ENCODE measurements around the gene BRCA1.

BRCA1 gene

DNA sequence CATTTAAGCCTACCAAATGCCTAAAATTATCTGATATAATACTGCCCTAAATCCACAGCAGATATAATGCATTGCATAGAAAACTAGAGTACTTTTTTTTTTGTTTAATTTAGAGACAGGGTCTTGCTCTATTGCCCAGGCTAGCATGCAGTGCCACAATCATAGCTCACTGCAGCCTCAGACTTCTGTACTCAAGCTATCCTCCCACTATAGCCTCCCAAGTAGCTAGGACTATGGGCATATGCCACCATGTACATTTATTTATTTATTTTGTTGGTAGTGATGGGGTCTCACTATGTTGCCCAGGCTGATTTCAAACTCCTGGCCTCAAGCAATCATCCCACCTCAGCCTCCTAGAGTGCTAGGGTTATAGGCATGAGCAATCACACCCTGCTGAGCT lies 20.0 kb downstream of the BRCA1 start:
- TF ChIP-seq, protein P1, sequence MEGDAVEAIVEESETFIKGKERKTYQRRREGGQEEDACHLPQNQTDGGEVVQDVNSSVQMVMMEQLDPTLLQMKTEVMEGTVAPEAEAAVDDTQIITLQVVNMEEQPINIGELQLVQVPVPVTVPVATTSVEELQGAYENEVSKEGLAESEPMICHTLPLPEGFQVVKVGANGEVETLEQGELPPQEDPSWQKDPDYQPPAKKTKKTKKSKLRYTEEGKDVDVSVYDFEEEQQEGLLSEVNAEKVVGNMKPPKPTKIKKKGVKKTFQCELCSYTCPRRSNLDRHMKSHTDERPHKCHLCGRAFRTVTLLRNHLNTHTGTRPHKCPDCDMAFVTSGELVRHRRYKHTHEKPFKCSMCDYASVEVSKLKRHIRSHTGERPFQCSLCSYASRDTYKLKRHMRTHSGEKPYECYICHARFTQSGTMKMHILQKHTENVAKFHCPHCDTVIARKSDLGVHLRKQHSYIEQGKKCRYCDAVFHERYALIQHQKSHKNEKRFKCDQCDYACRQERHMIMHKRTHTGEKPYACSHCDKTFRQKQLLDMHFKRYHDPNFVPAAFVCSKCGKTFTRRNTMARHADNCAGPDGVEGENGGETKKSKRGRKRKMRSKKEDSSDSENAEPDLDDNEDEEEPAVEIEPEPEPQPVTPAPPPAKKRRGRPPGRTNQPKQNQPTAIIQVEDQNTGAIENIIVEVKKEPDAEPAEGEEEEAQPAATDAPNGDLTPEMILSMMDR (IDR thresholded peaks at IDR 0.05): no peak

GRCh38 chr17:43104665-43105064 lies 20.5 kb downstream of the BRCA1 start:
- TF ChIP-seq, protein P1 (IDR thresholded peaks at IDR 0.05): no peak

DNA sequence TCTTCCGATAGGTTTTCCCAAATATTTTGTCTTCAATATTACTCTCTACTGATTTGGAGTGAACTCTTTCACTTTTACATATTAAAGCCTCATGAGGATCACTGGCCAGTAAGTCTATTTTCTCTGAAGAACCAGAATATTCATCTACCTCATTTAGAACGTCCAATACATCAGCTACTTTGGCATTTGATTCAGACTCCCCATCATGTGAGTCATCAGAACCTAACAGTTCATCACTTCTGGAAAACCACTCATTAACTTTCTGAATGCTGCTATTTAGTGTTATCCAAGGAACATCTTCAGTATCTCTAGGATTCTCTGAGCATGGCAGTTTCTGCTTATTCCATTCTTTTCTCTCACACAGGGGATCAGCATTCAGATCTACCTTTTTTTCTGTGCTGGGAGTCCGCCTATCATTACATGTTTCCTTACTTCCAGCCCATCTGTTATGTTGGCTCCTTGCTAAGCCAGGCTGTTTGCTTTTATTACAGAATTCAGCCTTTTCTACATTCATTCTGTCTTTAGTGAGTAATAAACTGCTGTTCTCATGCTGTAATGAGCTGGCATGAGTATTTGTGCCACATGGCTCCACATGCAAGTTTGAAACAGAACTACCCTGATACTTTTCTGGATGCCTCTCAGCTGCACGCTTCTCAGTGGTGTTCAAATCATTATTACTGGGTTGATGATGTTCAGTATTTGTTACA lies 30.9 kb downstream of the BRCA1 start:
- TF ChIP-seq, protein P1 (IDR thresholded peaks at IDR 0.05): no peak

GRCh38 chr17:43092901-43093300 lies 32.3 kb downstream of the BRCA1 start:
- TF ChIP-seq, protein P1 (IDR thresholded peaks at IDR 0.05): no peak

DNA sequence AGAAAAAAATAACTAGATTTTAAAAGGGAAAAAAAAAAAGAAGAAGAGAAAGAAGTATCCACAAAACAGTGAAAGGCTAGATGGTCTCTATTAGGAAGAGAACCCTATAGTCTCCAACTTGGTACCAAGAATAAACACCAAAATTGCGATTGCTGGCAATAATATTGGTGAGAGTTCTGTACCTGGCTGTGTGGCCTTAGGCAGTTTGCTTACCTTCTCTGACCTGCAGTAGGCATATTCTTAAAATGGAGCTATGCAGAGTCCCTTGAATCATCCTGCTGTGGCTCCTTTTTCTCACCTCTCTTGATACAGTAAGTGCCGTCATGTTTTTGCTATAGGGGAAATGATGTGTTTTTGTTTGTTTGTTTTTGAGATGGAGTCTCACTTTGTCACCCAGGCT lies 35.1 kb downstream of the BRCA1 start:
- TF ChIP-seq, protein P1 (IDR thresholded peaks at IDR 0.05): no peak

GRCh38 chr17:43085474-43085873 lies 39.7 kb downstream of the BRCA1 start:
- TF ChIP-seq, protein P1 (IDR thresholded peaks at IDR 0.05): no peak

DNA sequence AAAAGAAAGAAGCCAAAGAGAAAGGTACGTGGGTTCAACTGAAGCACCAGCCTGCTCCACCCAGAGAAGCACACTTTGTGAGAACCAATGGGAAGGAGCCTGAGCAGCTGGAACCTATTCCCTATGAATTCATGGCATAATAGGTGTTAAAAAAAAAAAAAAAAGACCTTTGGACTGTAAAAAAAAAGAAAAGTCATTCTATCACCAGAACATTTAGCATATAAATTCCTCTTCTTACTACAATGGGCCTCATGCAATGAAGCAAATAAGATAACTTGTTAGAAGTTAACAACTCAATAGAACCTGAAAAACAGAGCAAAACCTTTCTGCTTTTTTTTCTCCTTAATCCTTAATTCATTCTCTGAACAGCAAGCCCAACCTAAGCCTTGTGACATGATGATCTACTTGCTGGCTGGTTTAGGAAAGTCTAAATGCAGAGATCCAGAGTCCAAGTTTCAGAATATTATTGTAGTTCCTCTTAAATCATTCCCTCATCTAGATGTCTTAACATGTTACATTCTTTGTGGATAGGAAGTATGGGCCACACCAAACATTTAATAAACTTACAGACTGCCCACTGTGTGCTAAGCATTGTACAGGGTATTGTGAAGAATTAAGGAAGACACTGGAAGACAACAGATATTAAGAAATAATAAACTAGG lies 45.4 kb downstream of the BRCA1 start:
- TF ChIP-seq, protein P1 (IDR thresholded peaks at IDR 0.05): no peak

Data from LNCAP (cell line).